HG02973 (cell line): Measurements from ENCODE around the gene OR10H2.
"Not testable (repeated sequence)": the region's sequence is repeated elsewhere in the genome, so short reads cannot be mapped to it uniquely, and the experiment has no call there.

Experiments used
- ATAC-seq: cut with Tn5 transposase; IDR thresholded peaks from one replicate; pipeline ENCODE4 v1.9.1; 2021; ENCODE audit warnings: moderate library complexity; ENCODE audit not compliant: unreplicated experiment

OR10H2 gene

DNA sequence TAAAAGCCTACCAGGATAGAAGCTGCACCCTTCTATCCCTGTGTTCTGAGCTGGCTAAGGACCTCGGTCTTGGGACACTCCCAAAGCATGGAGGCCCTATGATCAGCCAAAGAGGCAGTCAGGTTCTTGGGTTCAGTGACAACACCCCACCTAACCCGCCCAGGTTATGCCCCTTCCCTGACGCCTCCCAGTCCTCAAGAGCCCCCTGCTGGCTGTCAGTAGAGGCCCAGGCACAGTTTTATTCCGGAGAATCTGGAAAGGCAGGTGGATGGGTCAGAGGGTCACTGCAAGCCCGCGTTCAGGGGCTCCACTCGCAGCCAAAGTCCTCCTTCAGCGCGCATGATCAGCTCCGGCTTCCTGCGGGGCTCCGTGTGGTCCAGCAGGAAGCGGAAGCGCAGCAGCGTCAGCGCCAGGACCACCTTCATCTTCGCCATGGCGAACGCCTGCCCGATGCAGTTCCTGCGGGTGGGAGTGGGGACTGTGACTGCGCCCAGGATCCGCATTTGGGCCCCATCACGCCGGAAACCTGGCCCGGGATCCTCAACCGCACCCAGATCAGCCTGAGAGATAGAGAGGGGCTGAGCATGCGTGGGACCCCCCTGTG is 32.2 kb downstream of the OR10H2 start:
- ATAC-seq, result no peak

DNA sequence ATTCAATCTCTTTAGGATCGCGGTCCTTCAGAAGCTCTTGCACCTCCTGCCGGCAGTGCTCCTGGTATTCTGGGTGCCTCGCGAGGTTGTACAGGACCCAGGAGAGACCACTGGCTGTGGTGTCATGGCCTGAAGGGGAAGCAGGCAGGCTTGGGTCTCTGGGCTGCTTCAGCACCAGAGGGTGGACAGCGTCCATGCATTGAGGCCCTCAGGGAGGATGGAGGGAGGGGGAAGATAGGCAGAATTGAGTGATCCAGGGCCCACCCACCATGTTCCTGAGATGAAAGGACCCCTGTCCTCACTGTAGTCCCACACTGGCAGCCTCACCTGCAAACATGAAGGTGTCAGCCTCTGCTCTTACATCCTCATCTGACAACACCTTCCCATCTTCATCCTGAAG is 41.8 kb downstream of the OR10H2 start:
- ATAC-seq, result no peak

DNA sequence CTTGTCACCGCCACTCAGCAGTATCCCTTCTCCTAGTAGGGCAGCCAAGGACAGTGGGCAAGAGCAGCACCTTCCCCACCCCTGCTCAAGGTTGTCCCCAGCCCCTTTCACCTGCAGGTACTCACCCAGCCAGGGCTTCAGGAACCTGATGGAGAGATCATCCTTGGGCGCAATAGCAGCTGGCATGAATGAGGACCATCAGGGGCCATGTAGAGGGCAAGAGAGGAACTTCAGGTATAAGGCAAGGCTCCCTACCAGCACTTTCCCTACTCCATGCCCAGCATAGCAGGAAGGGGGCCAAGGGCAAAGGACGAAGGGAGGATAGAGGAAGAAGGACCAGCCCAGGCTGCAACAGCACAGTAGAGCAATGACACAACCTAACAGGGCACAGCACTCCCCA is 46.3 kb downstream of the OR10H2 start:
- ATAC-seq, result not testable (repeated sequence)

DNA sequence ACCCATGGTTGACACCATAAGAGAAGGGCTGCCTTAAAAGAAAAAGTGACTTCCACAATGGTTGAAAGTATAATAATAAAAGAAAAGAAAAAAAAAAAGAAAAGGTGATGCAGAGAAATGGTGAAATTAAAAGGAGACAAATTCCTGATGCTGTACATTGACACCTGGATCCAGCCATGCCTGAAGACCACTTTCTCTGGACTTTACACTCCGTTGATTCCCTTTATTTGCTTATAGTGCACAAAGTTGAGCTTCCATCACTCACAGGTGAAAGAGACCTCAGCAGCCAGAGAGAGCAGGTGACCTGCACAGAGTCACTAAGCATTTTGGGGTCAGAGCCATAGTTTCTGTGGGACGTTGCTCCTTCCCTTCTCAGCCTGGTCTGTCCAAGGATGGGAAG is 47.4 kb downstream of the OR10H2 start:
- no peak for ATAC-seq

DNA sequence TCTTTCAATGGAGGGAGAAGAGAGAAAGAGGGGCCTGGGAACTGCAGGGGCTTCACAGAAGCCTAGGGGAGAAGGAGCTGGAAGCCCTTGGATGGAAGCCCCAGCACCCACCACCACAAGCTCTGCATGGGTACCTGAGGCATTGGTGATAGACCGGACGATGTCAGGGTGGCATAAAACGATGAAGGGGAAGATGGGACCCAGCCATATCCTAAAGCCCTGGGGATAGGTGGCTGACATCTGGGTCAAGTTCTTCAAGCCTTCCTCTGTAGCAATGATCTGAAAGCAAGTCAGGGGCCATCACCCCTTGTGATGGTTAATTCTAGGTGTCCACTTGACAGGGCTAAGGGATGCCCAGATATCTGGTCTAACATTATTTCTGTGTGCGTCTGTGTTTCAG is 48.4 kb downstream of the OR10H2 start:
- ATAC-seq, result no peak

DNA sequence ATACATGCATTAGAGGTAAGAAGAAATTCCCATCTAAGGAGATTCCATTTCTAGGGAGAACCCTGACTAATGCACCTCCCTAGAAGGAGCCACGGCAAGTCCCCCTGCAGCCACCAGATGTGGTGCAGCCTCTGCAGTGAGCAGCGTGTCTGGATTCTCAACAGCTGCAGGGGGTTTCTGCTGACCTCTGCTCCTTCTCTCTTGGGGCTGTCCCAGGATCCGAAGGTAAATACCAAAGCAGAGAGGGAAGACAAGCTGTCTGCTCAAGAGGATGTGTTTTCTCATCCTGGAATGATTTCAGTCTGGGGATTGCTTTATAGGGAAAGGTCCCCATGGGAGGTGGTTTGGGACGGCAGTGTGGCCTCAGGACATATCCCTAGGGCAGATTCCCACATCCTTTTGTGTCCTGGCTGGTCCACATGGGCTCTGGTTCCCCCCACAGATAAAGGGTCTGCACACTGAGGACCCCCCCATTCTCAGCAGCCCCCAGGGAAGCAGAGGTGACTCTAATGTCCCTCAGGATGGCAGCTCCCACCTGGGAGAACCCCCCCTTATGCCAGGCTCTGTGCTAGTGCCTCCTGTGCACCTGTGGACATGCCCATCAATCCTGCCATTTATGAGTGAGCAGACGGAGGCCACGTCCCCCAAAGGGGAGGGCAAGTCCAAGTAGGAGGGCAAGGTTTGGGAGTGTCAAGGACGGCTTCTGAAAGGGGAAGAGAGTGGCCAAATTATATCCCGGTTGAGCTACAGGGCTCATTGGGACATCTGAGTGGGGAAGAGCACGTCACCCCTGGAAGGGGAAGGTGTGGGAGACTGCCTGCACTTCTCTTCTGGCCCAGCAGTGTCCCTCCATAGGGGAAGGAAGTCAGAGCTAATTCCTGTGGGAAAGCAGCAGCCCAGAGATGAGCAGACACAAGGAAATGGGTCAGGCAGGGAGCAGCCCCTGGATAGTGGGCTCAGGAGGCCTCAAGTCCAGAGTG is 49.5 kb downstream of the OR10H2 start:
- no peak for ATAC-seq
